Measurements from ENCODE around the gene LILRB3.
"Not testable (repeated sequence)": the region's sequence is repeated elsewhere in the genome, so short reads cannot be mapped to it uniquely, and the experiment has no call there.

LILRB3 gene

DNA sequence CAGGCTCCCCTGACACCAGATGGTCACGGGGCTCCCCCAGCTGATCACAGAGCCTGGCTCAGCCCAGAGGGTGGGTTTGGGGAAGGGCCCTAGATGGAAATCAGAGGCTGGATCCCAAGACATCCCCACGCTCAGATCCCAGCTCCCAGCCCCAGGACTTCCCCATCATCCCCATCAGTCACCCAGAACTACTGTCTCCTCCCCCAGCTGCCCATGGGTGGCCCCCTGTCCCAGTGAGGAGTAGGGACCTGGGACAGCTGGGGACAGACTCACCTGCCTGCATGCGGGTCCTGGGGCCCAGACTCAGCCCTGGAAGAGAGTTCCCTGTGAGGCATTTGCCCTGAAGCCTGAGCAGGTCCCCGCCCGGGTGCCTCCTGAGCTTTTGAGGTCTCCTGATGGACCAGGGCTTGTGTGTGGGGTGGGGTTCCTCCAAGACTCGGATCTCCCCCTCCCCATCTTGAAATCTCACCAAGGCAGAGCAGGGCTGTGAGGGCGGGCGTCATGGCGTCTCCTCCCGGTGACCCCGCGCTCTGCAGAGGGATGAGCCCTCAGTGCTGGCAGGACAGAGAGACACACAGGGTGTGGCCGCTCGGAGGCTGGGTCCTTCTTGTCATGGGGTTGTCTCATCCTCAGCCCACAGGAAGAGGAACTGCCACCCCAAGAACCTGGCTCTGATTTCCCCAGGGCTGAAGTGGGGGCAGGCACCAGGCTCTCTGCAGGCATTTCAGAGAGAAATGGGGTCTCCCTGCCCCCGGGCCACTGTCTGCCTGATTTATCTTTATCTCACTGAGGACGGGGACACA is at the start of gene LILRB3:
TSS of gene LILRB3 (minus strand) at position 534 of the 803 bp plus-strand sequence. CDS start at position 503, 31 bp downstream.
- not testable (repeated sequence) for H3K27me3 ChIP-seq (ENCODE audit: control insufficient read depth, insufficient read depth, low read length)

DNA sequence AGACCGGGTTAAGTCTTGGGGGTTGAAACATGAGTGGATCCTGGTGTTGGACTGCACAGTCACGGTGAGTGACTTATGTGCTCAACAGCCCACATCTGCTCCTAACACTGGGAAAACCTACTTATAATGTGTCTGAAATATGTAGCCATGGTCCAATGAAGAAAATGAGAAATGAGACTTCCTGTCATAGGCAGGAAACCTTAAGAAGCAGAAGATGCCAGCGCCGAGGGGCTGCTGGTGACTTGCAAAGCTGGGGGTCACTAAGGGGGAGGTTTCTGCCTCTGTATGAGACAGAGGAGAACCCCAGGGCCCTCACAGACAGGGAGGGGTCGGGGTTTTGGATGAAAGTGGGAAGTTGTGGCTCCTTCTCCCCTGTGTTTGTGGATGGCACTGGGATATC is 49.4 kb upstream of the LILRB3 start:
- WGBS (ENCODE audit: insufficient coverage, insufficient read length): no CpG with 5 or more reads among the region's 5 CpGs
- not testable (repeated sequence) for DNase-seq (ENCODE audit: low read depth, low spot score); H3K27ac ChIP-seq (ENCODE audit: low read length); H3K4me3 ChIP-seq (ENCODE audit: low read length); H3K27me3 ChIP-seq (ENCODE audit: control insufficient read depth, insufficient read depth, low read length); H3K9me3 ChIP-seq (ENCODE audit: control insufficient read depth, insufficient read depth, low read length); H3K4me1 ChIP-seq (ENCODE audit: control insufficient read depth, insufficient read depth, low read length); H3K36me3 ChIP-seq (ENCODE audit: control insufficient read depth, insufficient read depth, low read length)

More for the DNA sequence above, at the start of gene LILRB3:
- H3K4me3 ChIP-seq (ENCODE audit: low read length); DNase-seq (ENCODE audit: low read depth, low spot score); H3K36me3 ChIP-seq (ENCODE audit: control insufficient read depth, insufficient read depth, low read length); H3K27ac ChIP-seq (ENCODE audit: low read length); H3K9me3 ChIP-seq (ENCODE audit: control insufficient read depth, insufficient read depth, low read length); H3K4me1 ChIP-seq (ENCODE audit: control insufficient read depth, insufficient read depth, low read length): not testable (repeated sequence)
- WGBS (ENCODE audit: insufficient coverage, insufficient read length): no CpG with 5 or more reads among the region's 16 CpGs

DNA sequence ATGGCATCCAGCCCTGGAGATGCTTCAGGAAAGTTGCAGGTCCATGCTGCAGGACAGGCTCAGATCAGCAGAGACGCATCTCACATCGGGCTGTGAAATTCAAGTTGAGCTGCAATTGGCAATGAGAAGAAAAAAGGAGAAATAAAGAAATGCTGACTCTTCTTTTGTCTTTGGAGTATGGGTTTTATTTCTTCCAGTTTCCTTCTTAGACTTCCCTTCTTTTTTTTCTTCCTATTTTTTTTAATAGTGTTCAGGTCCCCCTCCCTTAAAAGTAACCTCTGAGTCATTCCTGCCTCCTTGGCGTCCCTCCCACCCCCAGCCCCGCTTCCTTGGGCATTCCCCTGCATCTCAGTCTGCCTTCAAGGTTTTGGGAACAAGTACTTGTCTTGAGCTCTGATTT is 48.8 kb upstream of the LILRB3 start:
- H3K9me3 ChIP-seq (ENCODE audit: control insufficient read depth, insufficient read depth, low read length); H3K27ac ChIP-seq (ENCODE audit: low read length); H3K4me3 ChIP-seq (ENCODE audit: low read length); H3K27me3 ChIP-seq (ENCODE audit: control insufficient read depth, insufficient read depth, low read length); H3K4me1 ChIP-seq (ENCODE audit: control insufficient read depth, insufficient read depth, low read length); H3K36me3 ChIP-seq (ENCODE audit: control insufficient read depth, insufficient read depth, low read length); DNase-seq (ENCODE audit: low read depth, low spot score): not testable (repeated sequence)
- WGBS (ENCODE audit: insufficient coverage, insufficient read length): no CpG with 5 or more reads among the region's 4 CpGs

DNA sequence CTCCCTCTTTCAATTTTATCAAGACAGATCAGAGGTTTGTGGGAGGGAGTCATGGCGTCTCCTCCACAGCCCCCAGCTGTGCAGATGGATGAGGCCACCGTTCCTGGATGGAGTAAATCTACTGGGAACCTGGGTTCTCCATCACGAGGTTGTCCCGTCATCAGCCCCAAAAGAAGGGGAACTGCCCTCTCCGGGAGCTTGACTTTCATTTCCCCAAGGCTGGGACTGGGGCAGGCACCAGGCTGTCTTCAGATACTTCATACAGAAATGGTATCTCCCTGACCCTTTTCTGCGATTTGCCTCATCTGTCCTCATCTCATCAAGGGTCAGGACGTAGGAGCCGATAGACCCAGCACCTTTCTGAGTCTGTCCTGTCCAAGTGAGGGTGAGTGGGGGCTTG is 48.3 kb upstream of the LILRB3 start:
- H3K27me3 ChIP-seq (ENCODE audit: control insufficient read depth, insufficient read depth, low read length): no peaks in the 10 kb centered on the region
- H3K4me1 ChIP-seq (ENCODE audit: control insufficient read depth, insufficient read depth, low read length): no peaks in the 10 kb centered on the region
- H3K9me3 ChIP-seq (ENCODE audit: control insufficient read depth, insufficient read depth, low read length): no peaks in the 10 kb centered on the region
- no CpG with 5 or more reads among the region's 8 CpGs for WGBS (ENCODE audit: insufficient coverage, insufficient read length)
- H3K36me3 ChIP-seq (ENCODE audit: control insufficient read depth, insufficient read depth, low read length): no peaks in the 10 kb centered on the region
- no peak overlapping the region for H3K4me3 ChIP-seq (ENCODE audit: low read length)
- DNase-seq (ENCODE audit: low read depth, low spot score): no peak
- no peak overlapping the region for H3K27ac ChIP-seq (ENCODE audit: low read length)

DNA sequence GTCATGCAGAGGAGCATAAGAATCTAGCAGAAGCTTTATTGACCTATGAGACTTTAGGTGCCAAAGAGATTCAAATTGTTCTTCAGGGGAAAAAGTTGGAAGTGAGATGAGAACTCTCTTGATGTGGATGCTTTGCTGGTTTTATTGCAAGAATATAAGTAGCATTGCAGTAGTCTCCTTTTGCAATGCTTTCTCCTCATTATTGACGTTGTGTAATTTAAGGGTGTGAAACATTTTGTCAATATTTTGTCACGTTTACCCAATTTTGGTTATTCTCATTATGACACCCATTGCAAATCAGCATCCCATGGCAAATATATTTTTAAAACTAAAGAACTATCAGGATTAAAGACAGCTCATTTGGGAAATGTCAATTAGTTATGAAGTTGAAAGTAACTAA is 46.1 kb upstream of the LILRB3 start:
- no CpG with 5 or more reads among the region's 2 CpGs for WGBS (ENCODE audit: insufficient coverage, insufficient read length)
- H3K4me1 ChIP-seq (ENCODE audit: control insufficient read depth, insufficient read depth, low read length): no peaks in the 10 kb centered on the region
- H3K4me3 ChIP-seq (ENCODE audit: low read length): no peak overlapping the region
- no peaks in the 10 kb centered on the region for H3K36me3 ChIP-seq (ENCODE audit: control insufficient read depth, insufficient read depth, low read length)
- no peaks in the 10 kb centered on the region for H3K27me3 ChIP-seq (ENCODE audit: control insufficient read depth, insufficient read depth, low read length)
- no peak for DNase-seq (ENCODE audit: low read depth, low spot score)
- no peaks in the 10 kb centered on the region for H3K9me3 ChIP-seq (ENCODE audit: control insufficient read depth, insufficient read depth, low read length)
- no peak overlapping the region for H3K27ac ChIP-seq (ENCODE audit: low read length)

DNA sequence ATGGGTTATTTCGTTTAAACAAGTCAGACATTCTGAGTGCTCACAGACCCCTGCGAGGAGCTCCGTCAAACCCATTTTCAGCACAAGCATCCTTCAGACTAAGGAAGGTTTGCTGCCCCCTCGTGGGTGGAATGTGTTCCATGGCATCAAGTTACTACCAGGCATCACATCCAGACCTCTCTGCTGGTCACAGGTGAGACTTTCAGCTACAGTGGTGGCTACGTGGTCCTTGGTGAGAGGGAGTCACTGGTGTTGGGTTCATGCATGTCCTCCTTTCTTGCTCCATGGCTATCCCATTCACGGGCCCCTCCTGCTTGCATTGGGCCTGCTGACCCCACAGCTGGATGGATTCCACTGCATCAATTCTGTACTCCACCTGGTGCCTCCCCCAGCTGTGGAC is 43.3 kb upstream of the LILRB3 start:
- H3K27ac ChIP-seq (ENCODE audit: low read length): no peak overlapping the region
- H3K4me1 ChIP-seq (ENCODE audit: control insufficient read depth, insufficient read depth, low read length): no peaks in the 10 kb centered on the region
- no peaks in the 10 kb centered on the region for H3K9me3 ChIP-seq (ENCODE audit: control insufficient read depth, insufficient read depth, low read length)
- DNase-seq (ENCODE audit: low read depth, low spot score): peak; percentile 87
- WGBS (ENCODE audit: insufficient coverage, insufficient read length): no CpG with 5 or more reads among the region's 6 CpGs
- no peak overlapping the region for H3K4me3 ChIP-seq (ENCODE audit: low read length)
- H3K27me3 ChIP-seq (ENCODE audit: control insufficient read depth, insufficient read depth, low read length): no peaks in the 10 kb centered on the region
- H3K36me3 ChIP-seq (ENCODE audit: control insufficient read depth, insufficient read depth, low read length): peaks cover 3% of the 10 kb centered on the region; the same call in 1 of the 2 replicates

DNA sequence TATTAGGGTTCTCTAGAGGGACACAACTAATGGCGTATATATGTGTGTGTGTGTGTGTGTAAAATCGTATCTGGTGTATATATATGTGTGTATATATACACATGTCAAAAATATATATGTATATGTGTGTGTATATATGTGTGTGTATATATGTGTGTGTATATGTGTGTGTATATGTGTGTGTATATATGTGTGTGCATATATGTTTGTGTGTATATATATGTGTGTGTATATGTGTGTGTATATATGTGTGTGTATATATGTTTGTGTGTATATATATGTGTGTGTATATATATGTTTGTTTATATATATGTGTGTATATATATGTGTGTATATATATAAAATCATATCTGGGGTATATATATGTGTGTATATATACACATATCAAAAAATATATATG is 39.7 kb upstream of the LILRB3 start:
- Histone ChIP-seq H3K27ac (ENCODE audit: low read length) (no peak overlapping the region), H3K36me3 (ENCODE audit: control insufficient read depth, insufficient read depth, low read length) (peaks cover 3% of the 10 kb centered on the region; the same call in 1 of the 2 replicates), H3K4me1 (ENCODE audit: control insufficient read depth, insufficient read depth, low read length) (no peaks in the 10 kb centered on the region), H3K9me3 (ENCODE audit: control insufficient read depth, insufficient read depth, low read length) (no peaks in the 10 kb centered on the region; the same call in 1 of the 2 replicates), H3K27me3 (ENCODE audit: control insufficient read depth, insufficient read depth, low read length) (no peaks in the 10 kb centered on the region), H3K4me3 (ENCODE audit: low read length) (no peak overlapping the region)
- WGBS (ENCODE audit: insufficient coverage, insufficient read length): no CpG with 5 or more reads among the region's 2 CpGs
- DNase-seq (ENCODE audit: low read depth, low spot score): no peak

DNA sequence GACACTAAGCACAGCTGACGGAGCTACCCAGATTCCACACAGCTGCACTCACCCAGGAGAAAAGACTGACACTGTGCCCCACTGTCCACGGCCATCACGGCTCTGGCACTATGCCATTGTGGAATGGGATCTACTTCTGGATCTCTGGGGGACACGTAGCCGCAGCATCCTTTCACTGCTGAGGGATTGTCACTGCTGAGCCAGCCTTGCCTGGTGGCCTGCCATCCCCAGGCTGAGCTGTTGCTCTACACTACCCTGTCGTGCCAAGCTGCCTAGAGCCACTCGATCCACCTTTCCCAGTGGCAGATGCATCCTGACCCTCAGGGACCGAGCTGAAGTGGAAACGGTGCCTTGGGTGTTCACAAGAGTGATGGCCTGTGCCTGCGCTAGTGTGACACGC is 39.3 kb upstream of the LILRB3 start:
- Histone ChIP-seq H3K9me3 (ENCODE audit: control insufficient read depth, insufficient read depth, low read length) (no peaks in the 10 kb centered on the region; the same call in 1 of the 2 replicates), H3K36me3 (ENCODE audit: control insufficient read depth, insufficient read depth, low read length) (peaks cover 3% of the 10 kb centered on the region; the same call in 1 of the 2 replicates), H3K27me3 (ENCODE audit: control insufficient read depth, insufficient read depth, low read length) (no peaks in the 10 kb centered on the region), H3K4me1 (ENCODE audit: control insufficient read depth, insufficient read depth, low read length) (no peaks in the 10 kb centered on the region), H3K4me3 (ENCODE audit: low read length) (no peak overlapping the region), H3K27ac (ENCODE audit: low read length) (no peak overlapping the region)
- no CpG with 5 or more reads among the region's 11 CpGs for WGBS (ENCODE audit: insufficient coverage, insufficient read length)
- DNase-seq (ENCODE audit: low read depth, low spot score): no peak

DNA sequence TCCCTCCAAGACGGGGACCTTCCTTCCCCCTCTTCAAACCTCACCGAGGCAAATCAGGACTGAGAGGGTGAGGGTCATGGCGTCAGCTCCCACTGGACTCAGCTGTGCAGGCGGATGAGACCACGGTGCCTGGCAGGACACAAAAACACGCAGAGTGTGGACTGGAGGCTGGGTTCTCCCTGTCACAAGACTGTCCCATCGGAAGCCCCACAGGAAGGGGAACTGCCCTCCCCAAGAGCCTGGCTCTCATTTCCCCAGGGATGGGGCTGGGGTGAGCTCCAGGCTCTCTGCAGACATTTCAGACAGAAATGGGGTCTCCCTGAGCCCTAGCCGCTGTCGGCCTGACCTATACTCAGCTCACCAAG is 34.3 kb upstream of the LILRB3 start, which contains the start of gene LILRB5:
TSS of gene LILRB5 (minus strand) at position 158 of the 365 bp plus-strand sequence. CDS start at position 78, 80 bp downstream.
- DNase-seq (ENCODE audit: low read depth, low spot score): no peak
- WGBS (ENCODE audit: insufficient coverage, insufficient read length): no CpG with 5 or more reads among the region's 9 CpGs
- Histone ChIP-seq H3K9me3 (ENCODE audit: control insufficient read depth, insufficient read depth, low read length) (no peaks in the 10 kb centered on the region; the same call in 1 of the 2 replicates), H3K4me1 (ENCODE audit: control insufficient read depth, insufficient read depth, low read length) (no peaks in the 10 kb centered on the region), H3K27ac (ENCODE audit: low read length) (no peak within 1 kb of the TSS), H3K27me3 (ENCODE audit: control insufficient read depth, insufficient read depth, low read length) (no peaks in the 10 kb centered on the region), H3K4me3 (ENCODE audit: low read length) (no peak within 1 kb of the TSS), H3K36me3 (ENCODE audit: control insufficient read depth, insufficient read depth, low read length) (peaks cover 2% of the 10 kb centered on the region; the same call in 1 of the 2 replicates)

DNA sequence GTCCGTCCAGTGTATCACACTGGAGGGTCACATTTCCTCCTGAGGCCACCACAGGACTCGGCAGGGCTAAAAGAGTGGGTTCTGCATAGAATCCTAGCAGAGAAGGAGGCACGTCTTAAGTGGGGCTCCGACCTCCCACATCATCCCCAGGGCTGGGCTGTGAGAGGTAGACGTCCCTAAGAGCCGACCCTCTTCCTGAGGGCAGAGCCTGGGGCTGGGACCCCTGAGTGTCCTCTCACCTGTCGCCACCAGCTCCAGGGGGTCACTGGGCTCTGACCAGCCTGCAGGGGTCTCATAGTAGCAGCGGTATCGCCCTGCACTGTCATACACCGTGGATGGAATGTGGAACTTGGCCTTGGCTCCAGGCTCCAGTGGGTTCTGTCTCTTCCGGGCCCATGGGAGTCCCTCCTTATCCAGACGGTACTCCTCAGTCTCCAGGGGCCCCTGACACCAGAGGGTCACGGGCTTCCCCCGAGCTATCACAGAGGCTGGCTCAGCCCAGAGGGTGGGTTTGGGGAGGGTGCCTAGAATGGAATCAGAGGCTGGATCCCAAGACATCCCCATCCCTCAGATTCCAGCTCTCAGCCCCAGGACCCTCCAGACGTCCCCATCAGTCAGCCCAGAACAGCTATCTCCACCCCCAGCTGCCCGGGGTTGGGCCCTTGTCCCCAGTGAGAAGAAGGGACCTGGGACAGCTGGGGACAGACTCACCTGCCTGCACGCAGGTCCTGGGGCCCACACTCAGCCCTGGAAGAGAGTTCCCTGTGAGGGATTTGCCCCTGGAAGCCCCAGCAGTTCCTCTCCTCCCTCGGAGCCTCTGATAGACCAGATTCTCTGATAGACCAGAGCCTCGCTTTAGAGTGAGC is 33.7 kb upstream of the LILRB3 start:
- Histone ChIP-seq H3K9me3 (ENCODE audit: control insufficient read depth, insufficient read depth, low read length) (no peaks in the 10 kb centered on the region; the same call in 1 of the 2 replicates), H3K27ac (ENCODE audit: low read length) (no peak overlapping the region), H3K36me3 (ENCODE audit: control insufficient read depth, insufficient read depth, low read length) (no peaks in the 10 kb centered on the region), H3K4me1 (ENCODE audit: control insufficient read depth, insufficient read depth, low read length) (no peaks in the 10 kb centered on the region), H3K4me3 (ENCODE audit: low read length) (no peak overlapping the region), H3K27me3 (ENCODE audit: control insufficient read depth, insufficient read depth, low read length) (no peaks in the 10 kb centered on the region)
- no peak for DNase-seq (ENCODE audit: low read depth, low spot score)
- WGBS (ENCODE audit: insufficient coverage, insufficient read length): no CpG with 5 or more reads among the region's 19 CpGs
